ENCODE results near the gene PRR23E. TPM values are rescaled to one million over a fixed set of nuclear protein-coding genes. Genes with fewer than 3 reads are reported as not detected.

The PRR23E gene
- total RNA-seq, 4 donors from 2014 or later = not detected

- Histone ChIP-seq H3K36me3 (no peaks in the 10 kb centered on the region), H3K27me3 (no peaks in the 10 kb centered on the region), H3K4me1 (peaks cover 19 to 33% of the 10 kb centered on the region in 2 donors), H3K9me3 (no peaks in the 10 kb centered on the region), H3K27ac (peak overlapping the region in 1 of 3 donors; percentile 17), H3K4me3 (replicated peaks in 1 of 3) (no peak overlapping the region)
- 83 to 87% methylated on average over 5 of the region's 5 CpGs for WGBS, 2 donors
- intact Hi-C loops (cut with DNase I) = loop anchor here (5.0 kb wide), 1 partner anchor 175 kb away; no protein-coding TSS in a partner anchor
- no peak for TF ChIP-seq POLR2A (IDR thresholded peaks at IDR 0.05)
- no peak for TF ChIP-seq CTCF (IDR thresholded peaks at IDR 0.05)
- no peak for DNase-seq
Observed at GRCh38 chr3:127172211-127172610, 20.7 kb upstream of the PRR23E start.

- Histone ChIP-seq H3K36me3 (no peaks in the 10 kb centered on the region), H3K27me3 (no peaks in the 10 kb centered on the region), H3K9me3 (no peaks in the 10 kb centered on the region), H3K4me1 (peaks cover 19 to 33% of the 10 kb centered on the region in 2 donors), H3K27ac (peak overlapping the region in 1 of 3 donors; percentile 17), H3K4me3 (replicated peaks in 1 of 3) (no peak overlapping the region)
- intact Hi-C loops (cut with DNase I) = loop anchor here (5.0 kb wide), 1 partner anchor 176 kb away; no protein-coding TSS in a partner anchor
- WGBS, 2 donors = 13 to 16% methylated on average over 15 to 22 of the region's 22 CpGs
- no peak for TF ChIP-seq POLR2A (IDR thresholded peaks at IDR 0.05)
- TF ChIP-seq CTCF (IDR thresholded peaks at IDR 0.05) = no peak
- peak; percentile 55 to 56 for DNase-seq
Observed at GRCh38 chr3:127172781-127173515, 20.0 kb upstream of the PRR23E start.

- no peak for TF ChIP-seq POLR2A (IDR thresholded peaks at IDR 0.05)
- TF ChIP-seq CTCF (IDR thresholded peaks at IDR 0.05) = no peak
- H3K4me1 ChIP-seq = peaks cover 19 to 33% of the 10 kb centered on the region in 2 donors
- no peaks in the 10 kb centered on the region for H3K9me3 ChIP-seq
- H3K27me3 ChIP-seq = no peaks in the 10 kb centered on the region
- no peak for DNase-seq
- H3K36me3 ChIP-seq = no peaks in the 10 kb centered on the region
- WGBS, 2 donors = 86 to 89% methylated on average over 3 to 5 of the region's 5 CpGs
- no peak overlapping the region for H3K4me3 ChIP-seq (replicated peaks in 1 of 3)
- no peak overlapping the region for H3K27ac ChIP-seq
- intact Hi-C loops (cut with DNase I) = loop anchor here (5.0 kb wide), 1 partner anchor 176 kb away; no protein-coding TSS in a partner anchor
Observed at GRCh38 chr3:127173516-127174166, 19.3 kb upstream of the PRR23E start.

GRCh38 chr3:127174284-127174683 lies 18.6 kb upstream of the PRR23E start:
- Histone ChIP-seq H3K36me3 (no peaks in the 10 kb centered on the region), H3K27ac (no peak overlapping the region), H3K4me1 (peaks cover 19 to 33% of the 10 kb centered on the region in 2 donors), H3K4me3 (replicated peaks in 1 of 3) (no peak overlapping the region), H3K9me3 (no peaks in the 10 kb centered on the region), H3K27me3 (no peaks in the 10 kb centered on the region)
- TF ChIP-seq CTCF (IDR thresholded peaks at IDR 0.05) = no peak
- no peak for TF ChIP-seq POLR2A (IDR thresholded peaks at IDR 0.05)
- no peak for DNase-seq
- 72 to 83% methylated on average over 3 of the region's 4 CpGs for WGBS, 2 donors
- intact Hi-C loops (cut with DNase I) = loop anchor here (5.0 kb wide), 1 partner anchor 177 kb away; no protein-coding TSS in a partner anchor
